ENCODE results near the gene PPFIA2.

DNA sequence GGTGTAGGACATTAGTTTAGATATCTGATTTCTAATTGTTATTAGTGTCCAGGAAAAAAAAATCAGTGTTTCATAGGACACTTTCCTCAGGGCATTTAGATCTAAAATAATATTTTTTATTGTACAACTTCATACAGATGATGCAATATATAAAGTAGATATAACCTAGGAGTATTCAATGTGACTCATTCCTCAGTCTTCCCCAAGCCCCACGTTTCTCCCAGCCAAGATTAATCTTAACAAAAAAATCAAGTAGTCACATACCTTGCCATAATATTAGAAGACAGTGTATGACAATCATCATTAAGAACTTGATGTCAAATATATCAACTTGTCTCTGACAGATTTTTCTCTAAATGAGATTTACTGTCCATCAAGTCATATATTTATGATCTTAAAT, 37.1 kb downstream of the PPFIA2 start:
- TF ChIP-seq, protein P1, sequence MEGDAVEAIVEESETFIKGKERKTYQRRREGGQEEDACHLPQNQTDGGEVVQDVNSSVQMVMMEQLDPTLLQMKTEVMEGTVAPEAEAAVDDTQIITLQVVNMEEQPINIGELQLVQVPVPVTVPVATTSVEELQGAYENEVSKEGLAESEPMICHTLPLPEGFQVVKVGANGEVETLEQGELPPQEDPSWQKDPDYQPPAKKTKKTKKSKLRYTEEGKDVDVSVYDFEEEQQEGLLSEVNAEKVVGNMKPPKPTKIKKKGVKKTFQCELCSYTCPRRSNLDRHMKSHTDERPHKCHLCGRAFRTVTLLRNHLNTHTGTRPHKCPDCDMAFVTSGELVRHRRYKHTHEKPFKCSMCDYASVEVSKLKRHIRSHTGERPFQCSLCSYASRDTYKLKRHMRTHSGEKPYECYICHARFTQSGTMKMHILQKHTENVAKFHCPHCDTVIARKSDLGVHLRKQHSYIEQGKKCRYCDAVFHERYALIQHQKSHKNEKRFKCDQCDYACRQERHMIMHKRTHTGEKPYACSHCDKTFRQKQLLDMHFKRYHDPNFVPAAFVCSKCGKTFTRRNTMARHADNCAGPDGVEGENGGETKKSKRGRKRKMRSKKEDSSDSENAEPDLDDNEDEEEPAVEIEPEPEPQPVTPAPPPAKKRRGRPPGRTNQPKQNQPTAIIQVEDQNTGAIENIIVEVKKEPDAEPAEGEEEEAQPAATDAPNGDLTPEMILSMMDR (conservative IDR thresholded peaks at IDR 0.05; ENCODE audit: low read length) = no peak
- TF ChIP-seq EZH2phosphoT487 (IDR thresholded peaks at IDR 0.05; ENCODE audit: borderline replicate concordance) = no peak

All from Loucy (cell line).